Smooth muscle cell (in vitro differentiated cells): ENCODE data around the gene MGAT5. TPM values are rescaled to one million over a fixed set of nuclear protein-coding genes. Genes with fewer than 3 reads are reported as not detected.
"Not testable (repeated sequence)": the region's sequence is repeated elsewhere in the genome, so short reads cannot be mapped to it uniquely, and the experiment has no call there.

Experiments used
- DNase-seq: peaks from one replicate; lab custom pipeline; 2025; ENCODE audit not compliant: unreplicated experiment; lab: John Stamatoyannopoulos, UW
- H2AFZ ChIP-seq: fragments of 200-600 bp; sonication (generic); 2 replicates; pipeline ENCODE4 v1.6.0; 2016; ENCODE audit warnings: antibody characterized with exemption, low read depth, mild to moderate bottlenecking
- H3F3A ChIP-seq: fragments of 200-600 bp; sonication (generic); 2 replicates; pipeline ENCODE4 v1.6.0; 2017; ENCODE audit warnings: antibody characterized with exemption, low read depth
- H3K27ac ChIP-seq: fragments of 200-600 bp; sonication (generic); 2 replicates; pipeline ENCODE4 v1.5.1; 2016; ENCODE audit warnings: low read depth, mild to moderate bottlenecking
- H3K27me3 ChIP-seq: fragments of 200-600 bp; sonication (generic); 2 replicates; pipeline ENCODE4 v1.6.1; 2016; ENCODE audit warnings: low read depth, mild to moderate bottlenecking
- H3K36me3 ChIP-seq: fragments of 200-600 bp; sonication (generic); 2 replicates; pipeline ENCODE4 v1.5.1; 2016; ENCODE audit warnings: low read depth
- H3K4me1 ChIP-seq: fragments of 200-600 bp; sonication (generic); 2 replicates; pipeline ENCODE4 v1.5.1; 2016; ENCODE audit warnings: low read depth
- H3K4me2 ChIP-seq: fragments of 200-600 bp; sonication (generic); 2 replicates; pipeline ENCODE4 v1.6.0; 2016; ENCODE audit warnings: mild to moderate bottlenecking
- H3K4me3 ChIP-seq: fragments of 200-600 bp; sonication (generic); 2 replicates; pipeline ENCODE4 v1.5.1; 2016; ENCODE audit warnings: mild to moderate bottlenecking
- H3K79me2 ChIP-seq: fragments of 200-600 bp; sonication (generic); 2 replicates; pipeline ENCODE4 v1.6.0; 2016; ENCODE audit warnings: low read depth, mild to moderate bottlenecking
- H3K9ac ChIP-seq: fragments of 200-600 bp; sonication (generic); 2 replicates; pipeline ENCODE4 v1.6.0; 2016; ENCODE audit warnings: low read depth
- H3K9me3 ChIP-seq: fragments of 200-600 bp; sonication (generic); replicated peaks from 2 replicates; pipeline ENCODE4 v1.5.1; 2016; ENCODE audit warnings: low read depth
- H4K20me1 ChIP-seq: fragments of 200-600 bp; sonication (generic); 2 replicates; pipeline ENCODE4 v1.6.0; 2016; ENCODE audit warnings: low read depth
- CTCF ChIP-seq: fragments of 200-600 bp; sonication (generic); IDR thresholded peaks from 2 replicates; pipeline ENCODE4 v1.5.1; 2017; ENCODE audit warnings: borderline replicate concordance, mild to moderate bottlenecking, antibody characterized with exemption; ENCODE audit not compliant: insufficient read depth, poor library complexity, severe bottlenecking
- WGBS: methylation state at CpG from one replicate; pipeline ENCODE4 v1.1.7; 2016; ENCODE audit warnings: low lambda C conversion rate; 5-methylcytosine and 5-hydroxymethylcytosine counted together
- polyA plus RNA-seq: library from polyadenylated mRNA; unstranded; fragments of >200 nt; fragmentation: Nextera tagmentation; extraction: Ambion mirVana; gene quantifications from 2 replicates; pipeline ENCODE4 v1.2.1, GENCODE V29; 2016
- total RNA-seq: library from RNA; depleted of rRNA; stranded (reverse); fragments of >200 nt; gene quantifications from 2 replicates; pipeline ENCODE4 v1.2.3, GENCODE V29; 2014

Gene MGAT5
- total and polyA plus RNA-seq, 2 experiments from 2014 or later: 4.5 to 33.8 TPM

- Histone ChIP-seq H3K9me3 (no peaks in the 10 kb centered on the region), H3K79me2 (peaks cover 9% of the 10 kb centered on the region), H3K36me3 (no peaks in the 10 kb centered on the region), H3K4me3 (no peak overlapping the region), H4K20me1 (no peaks in the 10 kb centered on the region), H3K27ac (peak overlapping the region; percentile 91), H3K9ac (no peak overlapping the region), H3F3A (peaks cover 17% of the 10 kb centered on the region), H3K4me2 (peak overlapping the region; percentile 77), H3K27me3 (no peaks in the 10 kb centered on the region), H3K4me1 (peaks cover 10% of the 10 kb centered on the region), H2AFZ (no peak overlapping the region)
- no peak for TF ChIP-seq CTCF
- no peak for DNase-seq
Observed at GRCh38 chr2:134290358-134290757, 36.5 kb downstream of the MGAT5 start.

GRCh38 chr2:134292514-134292913, 38.6 kb downstream of the MGAT5 start:
- Histone ChIP-seq H3K36me3 (no peaks in the 10 kb centered on the region), H4K20me1 (no peaks in the 10 kb centered on the region), H3K4me1 (peaks cover 10% of the 10 kb centered on the region), H3F3A (peaks cover 17% of the 10 kb centered on the region), H3K27me3 (no peaks in the 10 kb centered on the region), H3K4me3 (no peak overlapping the region), H3K9me3 (no peaks in the 10 kb centered on the region), H3K4me2 (no peak overlapping the region), H3K27ac (peak overlapping the region; percentile 91), H3K9ac (no peak overlapping the region), H3K79me2 (peaks cover 9% of the 10 kb centered on the region), H2AFZ (no peak overlapping the region)
- 95% methylated on average over 3 of the region's 3 CpGs for WGBS
- no peak for TF ChIP-seq CTCF
- DNase-seq: no peak

- Histone ChIP-seq H3K4me2 (no peak overlapping the region), H3K79me2 (peaks cover 9% of the 10 kb centered on the region), H3K9ac (no peak overlapping the region), H3K4me1 (peaks cover 10% of the 10 kb centered on the region), H4K20me1 (no peaks in the 10 kb centered on the region), H3F3A (peaks cover 17% of the 10 kb centered on the region), H3K27ac (no peak overlapping the region), H2AFZ (no peak overlapping the region), H3K9me3 (no peaks in the 10 kb centered on the region), H3K27me3 (no peaks in the 10 kb centered on the region), H3K36me3 (no peaks in the 10 kb centered on the region), H3K4me3 (no peak overlapping the region)
- 96% methylated on average over 8 of the region's 8 CpGs for WGBS
- TF ChIP-seq CTCF: no peak
- DNase-seq: no peak
Observed at GRCh38 chr2:134293719-134294537, 40.1 kb downstream of the MGAT5 start.

GRCh38 chr2:134294598-134294997, 40.7 kb downstream of the MGAT5 start:
- not testable (repeated sequence) for H3K27me3 ChIP-seq, DNase-seq, H3K27ac ChIP-seq, H3K79me2 ChIP-seq, H3K9ac ChIP-seq, H3K9me3 ChIP-seq, H3K4me3 ChIP-seq, H3K4me2 ChIP-seq, H3K36me3 ChIP-seq, H2AFZ ChIP-seq, H3K4me1 ChIP-seq, H4K20me1 ChIP-seq
- peaks cover 17% of the 10 kb centered on the region for H3F3A ChIP-seq
- WGBS: 99% methylated on average over 3 of the region's 3 CpGs
